Caco-2 (cell line): Measurements from ENCODE around the gene HSD17B4. TPM values are rescaled to one million over a fixed set of nuclear protein-coding genes. Genes with fewer than 3 reads are reported as not detected.

Experiments
- BruUV-seq: library from RNA; stranded (reverse); fragments of 400-500 nt; replicated peaks from 2 replicates; lab custom pipeline; 2021; lab: Mats Ljungman, UMichigan
- CTCF ChIA-PET: fragments of 300-600 bp; sonication (Branson Sonifier 250); formaldehyde crosslinking; loops from one replicate; lab custom pipeline; 2022; ENCODE audit warnings: antibody characterized with exemption; lab: Charles Lee
- POLR2A ChIA-PET: fragments of 300-600 bp; sonication (Branson Sonifier 250); formaldehyde crosslinking; loops from one replicate; lab custom pipeline; 2022; ENCODE audit warnings: antibody characterized with exemption; lab: Charles Lee
- DNase-seq, 2 experiments: peaks; one replicate each; pipeline versions ENCODE4 v3.0.0 to v3.0.0-alpha.2; 2020 to 2022
- H3K27me3 ChIP-seq: replicated peaks from 2 replicates; pipeline ENCODE4 v1.6.0; 2011; ENCODE audit warnings: low read length; ENCODE audit not compliant: control insufficient read depth, insufficient read depth
- H3K36me3 ChIP-seq: 2 replicates; pipeline ENCODE4 v1.5.1; 2011; ENCODE audit warnings: low read length; ENCODE audit not compliant: control insufficient read depth, insufficient read depth
- H3K4me1 ChIP-seq: fragments of 250-450 bp; sonication (Bioruptor Pico); 2 replicates; pipeline ENCODE4 v1.5.1; 2020; ENCODE audit warnings: mild to moderate bottlenecking
- H3K4me3 ChIP-seq: 2 replicates; pipeline ENCODE4 v1.5.1; 2011; ENCODE audit warnings: low read depth, mild to moderate bottlenecking, control low read depth, low read length
- H3K9me3 ChIP-seq: fragments of 250-450 bp; sonication (Bioruptor Pico); 2 replicates; pipeline ENCODE4 v1.5.1; 2020; ENCODE audit warnings: mild to moderate bottlenecking, moderate library complexity
- H3K27ac Mint-ChIP-seq: one replicate; pipeline ENCODE4 v1.8.0; 2022; ENCODE audit warnings: mixed read lengths; ENCODE audit not compliant: unreplicated experiment
- H3K27me3 Mint-ChIP-seq: one replicate; pipeline ENCODE4 v1.8.0; 2022; ENCODE audit warnings: mixed read lengths; ENCODE audit not compliant: insufficient read depth, unreplicated experiment
- H3K36me3 Mint-ChIP-seq: one replicate; pipeline ENCODE4 v1.8.0; 2022; ENCODE audit warnings: mild to moderate bottlenecking, mixed read lengths; ENCODE audit not compliant: insufficient read depth, unreplicated experiment
- H3K4me1 Mint-ChIP-seq: one replicate; pipeline ENCODE4 v1.8.0; 2022; ENCODE audit warnings: low read depth, mixed read lengths; ENCODE audit not compliant: unreplicated experiment
- H3K4me3 Mint-ChIP-seq: one replicate; pipeline ENCODE4 v1.8.0; 2022; ENCODE audit warnings: mild to moderate bottlenecking, moderate library complexity, mixed read lengths; ENCODE audit not compliant: unreplicated experiment
- H3K9me3 Mint-ChIP-seq: one replicate; pipeline ENCODE4 v1.8.0; 2022; ENCODE audit warnings: mixed read lengths; ENCODE audit not compliant: unreplicated experiment
- intact Hi-C: fragments of 100-400 bp; cut with micrococcal nuclease; formaldehyde crosslinking; loops from one replicate; pipeline ENCODE4 v1.10.0; 2022; ENCODE audit not compliant: unreplicated experiment
- total RNA-seq: library from RNA; stranded (reverse); gene quantifications from 2 replicates; pipeline ENCODE4 v1.2.3, GENCODE V29; 2022
- TF ChIP-seq, protein P1 (sequence below), 2 experiments: fragments of 200-600 bp in 1 of 2; IDR thresholded peaks; 1 replicate in 1 of 2; 2 replicates in 1 of 2; pipeline versions ENCODE4 v1.5.1 to v1.8.0; 2011 to 2022; ENCODE audit warnings: antibody characterized with exemption in 1 of 2, control low read depth in 1 of 2, inconsistent platforms in 1 of 2, low read depth in 1 of 2, low read length in 1 of 2, mild to moderate bottlenecking in 1 of 2, moderate library complexity in 1 of 2; ENCODE audit not compliant: insufficient read depth in 1 of 2, severe bottlenecking in 1 of 2, unreplicated experiment in 1 of 2

Gene HSD17B4
- total RNA-seq, 1 experiment from 2014 or later = 172 TPM

DNA sequence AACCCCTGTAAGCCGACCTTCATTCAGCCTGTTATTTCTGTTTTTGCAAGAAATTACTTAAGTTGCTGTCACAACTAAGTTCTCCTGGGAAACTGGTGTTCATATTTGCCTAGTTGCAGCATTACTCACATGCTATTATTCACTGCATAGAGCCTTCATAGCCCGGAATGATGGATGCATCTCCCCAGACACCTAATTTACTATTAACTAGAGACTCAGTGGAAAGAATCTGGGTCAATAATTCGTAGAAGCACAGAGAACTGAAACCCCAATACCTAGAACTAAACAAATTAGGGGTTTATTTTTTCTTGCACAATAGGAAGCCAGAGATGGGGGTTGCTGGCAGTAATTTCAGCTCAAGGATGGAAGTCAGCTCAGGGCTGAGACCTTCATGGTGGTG, 131.4 kb downstream of the HSD17B4 start:
- Histone ChIP-seq H3K27me3 (no peaks in the 10 kb centered on the region), H3K4me3 (no peak overlapping the region), H3K4me1 (peaks cover 17% of the 10 kb centered on the region), H3K36me3 (no peaks in the 10 kb centered on the region; the same call in 1 of the 2 replicates), H3K9me3 (no peaks in the 10 kb centered on the region)
- TF ChIP-seq, protein P1, sequence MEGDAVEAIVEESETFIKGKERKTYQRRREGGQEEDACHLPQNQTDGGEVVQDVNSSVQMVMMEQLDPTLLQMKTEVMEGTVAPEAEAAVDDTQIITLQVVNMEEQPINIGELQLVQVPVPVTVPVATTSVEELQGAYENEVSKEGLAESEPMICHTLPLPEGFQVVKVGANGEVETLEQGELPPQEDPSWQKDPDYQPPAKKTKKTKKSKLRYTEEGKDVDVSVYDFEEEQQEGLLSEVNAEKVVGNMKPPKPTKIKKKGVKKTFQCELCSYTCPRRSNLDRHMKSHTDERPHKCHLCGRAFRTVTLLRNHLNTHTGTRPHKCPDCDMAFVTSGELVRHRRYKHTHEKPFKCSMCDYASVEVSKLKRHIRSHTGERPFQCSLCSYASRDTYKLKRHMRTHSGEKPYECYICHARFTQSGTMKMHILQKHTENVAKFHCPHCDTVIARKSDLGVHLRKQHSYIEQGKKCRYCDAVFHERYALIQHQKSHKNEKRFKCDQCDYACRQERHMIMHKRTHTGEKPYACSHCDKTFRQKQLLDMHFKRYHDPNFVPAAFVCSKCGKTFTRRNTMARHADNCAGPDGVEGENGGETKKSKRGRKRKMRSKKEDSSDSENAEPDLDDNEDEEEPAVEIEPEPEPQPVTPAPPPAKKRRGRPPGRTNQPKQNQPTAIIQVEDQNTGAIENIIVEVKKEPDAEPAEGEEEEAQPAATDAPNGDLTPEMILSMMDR (IDR thresholded peaks at IDR 0.05; ENCODE audit: insufficient read depth in 1 of 2, low read depth in 1 of 2, low read length in 1 of 2, severe bottlenecking in 1 of 2, unreplicated experiment in 1 of 2) = no peak
- Mint-ChIP-seq H3K27me3 (no peaks in the 10 kb centered on the region), H3K4me1 (peaks cover 33% of the 10 kb centered on the region), H3K9me3 (no peaks in the 10 kb centered on the region), H3K36me3 (peaks cover 5% of the 10 kb centered on the region), H3K4me3 (no peak overlapping the region), H3K27ac (no peak overlapping the region)
- DNase-seq = no peak
- POLR2A ChIA-PET = no interaction called here
- CTCF ChIA-PET = no interaction called here
- BruUV-seq = no TSS peak
- intact Hi-C loops = no loop called here

Other genes with a start within 250 kb of the HSD17B4 start
- 7.4 and 8.8 TPM in 2 replicates for gene TNFAIP8, start 96.5 kb upstream of the HSD17B4 start, total RNA-seq
- not detected in 2 replicates for gene FAM170A, start 177.1 kb downstream of the HSD17B4 start, total RNA-seq